Skin epidermis (tissue), 12 donors: ENCODE data around the gene SMYD5.

ENCODE experiments used
- H3K27ac ChIP-seq, 21 experiments: fragments of 200-600 bp; sonication (generic) in 11 of 21; one replicate each; pipeline ENCODE4 v1.5.0; 2020; ENCODE audit warnings: mild to moderate bottlenecking in 3 of 21, inconsistent platforms in 2 of 21, moderate library complexity in 2 of 21
- H3K4me3 ChIP-seq, 7 experiments: fragments of 200-600 bp; sonication (generic) in 2 of 7; one replicate each; pipeline ENCODE4 v1.5.0; 2020; ENCODE audit warnings: inconsistent platforms in 2 of 7, mild to moderate bottlenecking in 2 of 7, moderate library complexity in 1 of 7

The SMYD5 gene

GRCh38 chr2:73233932-73234832 lies 20.1 kb downstream of the SMYD5 start, which contains the start of gene CCT7:
CCT7 (plus strand) TSS chr2:73234308; CDS start chr2:73234379, 71 bp downstream.
- H3K27ac ChIP-seq, result peak within 1 kb of the TSS; percentile 75 to 98 (median 96)

GRCh38 chr2:73235315-73236028 lies 21.4 kb downstream of the SMYD5 start:
- peak overlapping the region in 13 of 21 experiments; percentile 22 to 98 (median 96) for H3K27ac ChIP-seq
- H3K4me3 ChIP-seq, result peak overlapping the region in 6 of 7 experiments; percentile 64 to 83 (median 74)

More at GRCh38 chr2:73233932-73234832, 20.1 kb downstream of the SMYD5 start, which contains the start of gene CCT7:
- H3K4me3 ChIP-seq, result peak within 1 kb of the TSS; percentile 64 to 83 (median 82)

GRCh38 chr2:73237168-73237567 lies 23.1 kb downstream of the SMYD5 start:
- Histone ChIP-seq H3K4me3 (no peak overlapping the region), H3K27ac (no peak overlapping the region)

- no peak overlapping the region for H3K27ac ChIP-seq
These were observed 24.1 kb downstream of the SMYD5 start for GRCh38 chr2:73238149-73238548.

GRCh38 chr2:73238976-73239375 lies 24.9 kb downstream of the SMYD5 start:
- Histone ChIP-seq H3K4me3 (no peak overlapping the region), H3K27ac (no peak overlapping the region)

More at GRCh38 chr2:73238149-73238548, 24.1 kb downstream of the SMYD5 start:
- H3K4me3 ChIP-seq, result no peak overlapping the region

- Histone ChIP-seq H3K27ac (no peak overlapping the region), H3K4me3 (no peak overlapping the region)
These were observed 25.7 kb downstream of the SMYD5 start for GRCh38 chr2:73239776-73240175.

- H3K27ac ChIP-seq, result no peak overlapping the region
These were observed 30.0 kb downstream of the SMYD5 start for GRCh38 chr2:73243884-73244570.

GRCh38 chr2:73244580-73244979 lies 30.5 kb downstream of the SMYD5 start:
- no peak overlapping the region for H3K27ac ChIP-seq
- no peak overlapping the region for H3K4me3 ChIP-seq

More at GRCh38 chr2:73243884-73244570, 30.0 kb downstream of the SMYD5 start:
- no peak overlapping the region for H3K4me3 ChIP-seq

- Histone ChIP-seq H3K27ac (no peak overlapping the region), H3K4me3 (no peak overlapping the region)
These were observed 32.8 kb downstream of the SMYD5 start for GRCh38 chr2:73246850-73247249.

GRCh38 chr2:73249636-73250035 lies 35.6 kb downstream of the SMYD5 start:
- H3K27ac ChIP-seq, result no peak overlapping the region
- H3K4me3 ChIP-seq, result no peak overlapping the region

GRCh38 chr2:73250872-73251846 lies 37.1 kb downstream of the SMYD5 start:
- no peak overlapping the region for H3K27ac ChIP-seq
- H3K4me3 ChIP-seq, result no peak overlapping the region

- Histone ChIP-seq H3K27ac (no peak overlapping the region), H3K4me3 (no peak overlapping the region)
These were observed 38.4 kb downstream of the SMYD5 start for GRCh38 chr2:73252238-73253027.

GRCh38 chr2:73253400-73253799 lies 39.4 kb downstream of the SMYD5 start:
- Histone ChIP-seq H3K27ac (no peak overlapping the region), H3K4me3 (no peak overlapping the region)

- Histone ChIP-seq H3K4me3 (no peak overlapping the region), H3K27ac (no peak overlapping the region)
These were observed 39.9 kb downstream of the SMYD5 start for GRCh38 chr2:73253901-73254300.

- Histone ChIP-seq H3K27ac (no peak overlapping the region), H3K4me3 (no peak overlapping the region)
These were observed 40.4 kb downstream of the SMYD5 start for GRCh38 chr2:73254343-73255006.

- H3K27ac ChIP-seq, result no peak overlapping the region
- H3K4me3 ChIP-seq, result no peak overlapping the region
These were observed 41.1 kb downstream of the SMYD5 start for GRCh38 chr2:73255007-73255644.
